Liver (tissue), 9 donors: ENCODE data around the gene NDUFA13. TPM values are rescaled to one million over a fixed set of nuclear protein-coding genes. Genes with fewer than 3 reads are reported as not detected.

ENCODE experiments used
- DNase-seq: peaks from one replicate; pipeline ENCODE4 v3.0.0-alpha.2; 2017; ENCODE audit warnings: low spot score
- H3K27ac ChIP-seq, 2 donors: one replicate each; pipeline ENCODE4 v1.7.0; 2013; ENCODE audit warnings: inconsistent platforms in 2 of 2, low read length in 2 of 2, control low read depth in 1 of 2, low read depth in 1 of 2, mild to moderate bottlenecking in 1 of 2
- H3K27me3 ChIP-seq, 4 donors: one replicate each; pipeline versions ENCODE4 v1.6.1 to v1.7.0; 2013; ENCODE audit warnings: low read length in 3 of 4, inconsistent platforms in 1 of 4, mild to moderate bottlenecking in 1 of 4, moderate library complexity in 1 of 4; ENCODE audit not compliant: control insufficient read depth in 4 of 4, insufficient read depth in 4 of 4
- H3K36me3 ChIP-seq, 4 donors: one replicate each; pipeline versions ENCODE4 v1.6.1 to v1.7.0; 2013; ENCODE audit warnings: low read length in 3 of 4, mild to moderate bottlenecking in 3 of 4, low read depth in 1 of 4, moderate library complexity in 1 of 4; ENCODE audit not compliant: control insufficient read depth in 4 of 4, insufficient read depth in 3 of 4
- H3K4me1 ChIP-seq, 4 donors: one replicate each; pipeline versions ENCODE4 v1.6.1 to v1.7.0; 2013; ENCODE audit warnings: low read length in 3 of 4, mild to moderate bottlenecking in 3 of 4, moderate library complexity in 1 of 4; ENCODE audit not compliant: control insufficient read depth in 4 of 4, insufficient read depth in 4 of 4
- H3K4me3 ChIP-seq, 3 donors: one replicate each; pipeline versions ENCODE4 v1.6.1 to v1.7.0; 2013; ENCODE audit warnings: low read length in 3 of 3, control low read depth in 1 of 3, low read depth in 1 of 3, mild to moderate bottlenecking in 1 of 3
- H3K9ac ChIP-seq, 2 donors: one replicate each; pipeline ENCODE4 v1.7.0; 2013; ENCODE audit warnings: low read length in 2 of 2, mild to moderate bottlenecking in 2 of 2, moderate library complexity in 2 of 2, control low read depth in 1 of 2, low read depth in 1 of 2
- H3K9me3 ChIP-seq, 4 donors: one replicate each; pipeline versions ENCODE4 v1.6.1 to v1.7.0; 2013; ENCODE audit warnings: low read length in 3 of 4; ENCODE audit not compliant: control insufficient read depth in 4 of 4
- EGR1 ChIP-seq, 2 donors: IDR thresholded peaks; 2 replicates each; pipeline ENCODE4 v1.6.1; 2016 to 2018; ENCODE audit warnings: antibody characterized with exemption in 2 of 2, low read depth in 2 of 2
- FOXA1 ChIP-seq: IDR thresholded peaks from 2 replicates; pipeline ENCODE4 v1.6.1; 2016; ENCODE audit warnings: antibody characterized with exemption
- FOXA2 ChIP-seq: IDR thresholded peaks from 2 replicates; pipeline ENCODE4 v1.6.1; 2016; ENCODE audit warnings: antibody characterized with exemption
- GABPA ChIP-seq, 2 donors: IDR thresholded peaks in 1 of 2; conservative IDR thresholded peaks in 1 of 2; 2 replicates each; pipeline ENCODE4 v1.6.1; 2016; ENCODE audit warnings: antibody characterized with exemption in 2 of 2, mild to moderate bottlenecking in 1 of 2, moderate library complexity in 1 of 2
- HNF4A ChIP-seq, 2 donors: conservative IDR thresholded peaks; 2 replicates each; pipeline ENCODE4 v1.6.1; 2016; ENCODE audit warnings: antibody characterized with exemption in 2 of 2, mild to moderate bottlenecking in 2 of 2
- HNF4G ChIP-seq: IDR thresholded peaks from 2 replicates; pipeline ENCODE4 v1.6.1; 2016; ENCODE audit warnings: antibody characterized with exemption
- JUND ChIP-seq, 2 donors: IDR thresholded peaks; 2 replicates each; pipeline ENCODE4 v1.6.1; 2016; ENCODE audit warnings: antibody characterized with exemption in 2 of 2
- NR2F2 ChIP-seq: IDR thresholded peaks from 2 replicates; pipeline ENCODE4 v1.6.1; 2016; ENCODE audit warnings: antibody characterized with exemption
- RXRA ChIP-seq, 2 donors: IDR thresholded peaks; 2 replicates each; pipeline ENCODE4 v1.6.1; 2017 to 2018; ENCODE audit warnings: antibody characterized with exemption in 2 of 2, mild to moderate bottlenecking in 1 of 2
- SP1 ChIP-seq: IDR thresholded peaks from 2 replicates; pipeline ENCODE4 v1.6.1; 2018; ENCODE audit warnings: antibody characterized with exemption, mild to moderate bottlenecking
- WGBS: extraction: QIAGEN DNeasy Blood & Tissue Kit; methylation state at CpG from one replicate; pipeline ENCODE4 v1.1.7; 2013; 5-methylcytosine and 5-hydroxymethylcytosine counted together
- polyA plus RNA-seq, 2 donors: library from polyadenylated mRNA; stranded (reverse) in 1 of 2; unstranded in 1 of 2; fragments of 200-250 nt in 1 of 2; fragments of >200 nt in 1 of 2; fragmentation: Nextera tagmentation in 1 of 2; extraction: Ambion mirVana in 1 of 2; gene quantifications; one replicate each; pipeline versions ENCODE4 v1.2.1 to v1.2.3, GENCODE V29; 2013 to 2015
- total RNA-seq, 2 donors: library from RNA; depleted of rRNA; stranded (reverse); fragments of >200 nt; gene quantifications; one replicate each; pipeline ENCODE4 v1.2.3, GENCODE V29; 2014
- TF ChIP-seq, protein P1 (sequence below): IDR thresholded peaks from 2 replicates; pipeline ENCODE4 v1.6.1; 2016; ENCODE audit warnings: antibody characterized with exemption
- TF ChIP-seq, protein P2 (sequence below): IDR thresholded peaks from 2 replicates; pipeline ENCODE4 v1.6.1; 2016; ENCODE audit warnings: antibody characterized with exemption, mild to moderate bottlenecking
- TF ChIP-seq, protein P3 (sequence below): IDR thresholded peaks from 2 replicates; pipeline ENCODE4 v1.6.1; 2016; ENCODE audit warnings: antibody characterized with exemption
- TF ChIP-seq, protein P4 (sequence below): IDR thresholded peaks from 2 replicates; pipeline ENCODE4 v1.6.1; 2016; ENCODE audit warnings: antibody characterized with exemption
- donor health status: healthy.
- donor health status: healthy.
- donor health status: healthy.
- donor health status: healthy.
- donor health status: healthy.

Gene NDUFA13
- total and polyA plus RNA-seq, 4 donors = 45.3 to 239 (median 130) TPM

DNA sequence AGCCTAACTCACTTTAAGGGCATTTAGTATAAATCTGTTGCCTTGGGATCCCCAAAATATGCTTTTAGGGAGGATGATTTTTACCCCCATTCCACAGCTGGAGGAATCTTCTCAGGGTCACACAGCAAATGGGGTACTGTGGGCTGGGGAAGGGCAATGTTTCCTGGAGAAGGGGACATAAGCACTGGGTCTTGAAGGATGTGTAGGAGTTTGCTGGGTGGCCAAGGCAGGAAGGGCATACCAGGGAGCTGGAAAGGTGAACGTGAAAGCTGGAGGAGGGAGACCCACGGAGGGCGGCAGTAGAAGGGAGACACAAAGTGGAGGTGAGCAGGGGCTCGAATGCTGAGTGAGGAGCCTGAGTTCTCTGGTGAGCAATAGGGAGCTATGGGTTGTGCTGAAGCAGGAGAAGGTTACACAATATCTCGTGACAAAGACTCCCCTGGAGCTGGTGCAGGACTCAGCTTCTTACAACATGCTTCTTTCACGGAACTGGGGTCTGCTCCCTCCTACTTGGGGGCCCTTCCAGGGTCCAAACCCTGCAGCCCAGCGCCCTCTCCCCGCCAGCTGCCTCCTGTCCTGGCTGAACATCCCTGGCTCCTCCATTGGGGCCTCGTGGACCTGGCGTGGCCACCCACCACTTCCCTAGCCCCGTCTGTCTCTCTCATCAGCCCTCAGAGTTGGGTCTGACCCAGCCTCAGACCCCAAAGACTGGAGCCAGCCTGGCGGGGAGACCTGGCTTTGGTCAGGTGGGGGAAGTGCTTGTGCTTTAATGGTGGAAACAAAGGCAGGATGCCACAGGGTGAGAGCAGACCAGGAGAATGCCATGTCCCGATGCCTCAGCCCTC lies 33.1 kb downstream of the NDUFA13 start:
- H3K27me3 ChIP-seq = peaks cover 0 to 5% (median 0%) of the 10 kb centered on the region in 4 donors
- H3K27ac ChIP-seq = no peak overlapping the region
- H3K9ac ChIP-seq = no peak overlapping the region
- H3K36me3 ChIP-seq = no peaks in the 10 kb centered on the region
- no peak overlapping the region for H3K4me3 ChIP-seq
- TF ChIP-seq HNF4A (conservative IDR thresholded peaks at IDR 0.05) = no peak
- TF ChIP-seq JUND (IDR thresholded peaks at IDR 0.05) = no peak
- TF ChIP-seq, protein P1, sequence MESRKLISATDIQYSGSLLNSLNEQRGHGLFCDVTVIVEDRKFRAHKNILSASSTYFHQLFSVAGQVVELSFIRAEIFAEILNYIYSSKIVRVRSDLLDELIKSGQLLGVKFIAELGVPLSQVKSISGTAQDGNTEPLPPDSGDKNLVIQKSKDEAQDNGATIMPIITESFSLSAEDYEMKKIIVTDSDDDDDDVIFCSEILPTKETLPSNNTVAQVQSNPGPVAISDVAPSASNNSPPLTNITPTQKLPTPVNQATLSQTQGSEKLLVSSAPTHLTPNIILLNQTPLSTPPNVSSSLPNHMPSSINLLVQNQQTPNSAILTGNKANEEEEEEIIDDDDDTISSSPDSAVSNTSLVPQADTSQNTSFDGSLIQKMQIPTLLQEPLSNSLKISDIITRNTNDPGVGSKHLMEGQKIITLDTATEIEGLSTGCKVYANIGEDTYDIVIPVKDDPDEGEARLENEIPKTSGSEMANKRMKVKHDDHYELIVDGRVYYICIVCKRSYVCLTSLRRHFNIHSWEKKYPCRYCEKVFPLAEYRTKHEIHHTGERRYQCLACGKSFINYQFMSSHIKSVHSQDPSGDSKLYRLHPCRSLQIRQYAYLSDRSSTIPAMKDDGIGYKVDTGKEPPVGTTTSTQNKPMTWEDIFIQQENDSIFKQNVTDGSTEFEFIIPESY = no peak
- no peak for TF ChIP-seq RXRA (IDR thresholded peaks at IDR 0.05)
- no peak for TF ChIP-seq FOXA1
- no peak for TF ChIP-seq SP1
- TF ChIP-seq GABPA (IDR thresholded peaks at IDR 0.05 in 1 of 2, conservative IDR thresholded peaks at IDR 0.05 in 1 of 2) = no peak
- no peak for TF ChIP-seq EGR1 (IDR thresholded peaks at IDR 0.05; ENCODE audit: low read depth in 2 of 2)
- TF ChIP-seq, protein P2, sequence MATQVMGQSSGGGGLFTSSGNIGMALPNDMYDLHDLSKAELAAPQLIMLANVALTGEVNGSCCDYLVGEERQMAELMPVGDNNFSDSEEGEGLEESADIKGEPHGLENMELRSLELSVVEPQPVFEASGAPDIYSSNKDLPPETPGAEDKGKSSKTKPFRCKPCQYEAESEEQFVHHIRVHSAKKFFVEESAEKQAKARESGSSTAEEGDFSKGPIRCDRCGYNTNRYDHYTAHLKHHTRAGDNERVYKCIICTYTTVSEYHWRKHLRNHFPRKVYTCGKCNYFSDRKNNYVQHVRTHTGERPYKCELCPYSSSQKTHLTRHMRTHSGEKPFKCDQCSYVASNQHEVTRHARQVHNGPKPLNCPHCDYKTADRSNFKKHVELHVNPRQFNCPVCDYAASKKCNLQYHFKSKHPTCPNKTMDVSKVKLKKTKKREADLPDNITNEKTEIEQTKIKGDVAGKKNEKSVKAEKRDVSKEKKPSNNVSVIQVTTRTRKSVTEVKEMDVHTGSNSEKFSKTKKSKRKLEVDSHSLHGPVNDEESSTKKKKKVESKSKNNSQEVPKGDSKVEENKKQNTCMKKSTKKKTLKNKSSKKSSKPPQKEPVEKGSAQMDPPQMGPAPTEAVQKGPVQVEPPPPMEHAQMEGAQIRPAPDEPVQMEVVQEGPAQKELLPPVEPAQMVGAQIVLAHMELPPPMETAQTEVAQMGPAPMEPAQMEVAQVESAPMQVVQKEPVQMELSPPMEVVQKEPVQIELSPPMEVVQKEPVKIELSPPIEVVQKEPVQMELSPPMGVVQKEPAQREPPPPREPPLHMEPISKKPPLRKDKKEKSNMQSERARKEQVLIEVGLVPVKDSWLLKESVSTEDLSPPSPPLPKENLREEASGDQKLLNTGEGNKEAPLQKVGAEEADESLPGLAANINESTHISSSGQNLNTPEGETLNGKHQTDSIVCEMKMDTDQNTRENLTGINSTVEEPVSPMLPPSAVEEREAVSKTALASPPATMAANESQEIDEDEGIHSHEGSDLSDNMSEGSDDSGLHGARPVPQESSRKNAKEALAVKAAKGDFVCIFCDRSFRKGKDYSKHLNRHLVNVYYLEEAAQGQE = no peak
- H3K4me1 ChIP-seq = no peaks in the 10 kb centered on the region
- no peak for DNase-seq
- 56% methylated on average over 13 of the region's 13 CpGs for WGBS
- H3K9me3 ChIP-seq = no peaks in the 10 kb centered on the region

DNA sequence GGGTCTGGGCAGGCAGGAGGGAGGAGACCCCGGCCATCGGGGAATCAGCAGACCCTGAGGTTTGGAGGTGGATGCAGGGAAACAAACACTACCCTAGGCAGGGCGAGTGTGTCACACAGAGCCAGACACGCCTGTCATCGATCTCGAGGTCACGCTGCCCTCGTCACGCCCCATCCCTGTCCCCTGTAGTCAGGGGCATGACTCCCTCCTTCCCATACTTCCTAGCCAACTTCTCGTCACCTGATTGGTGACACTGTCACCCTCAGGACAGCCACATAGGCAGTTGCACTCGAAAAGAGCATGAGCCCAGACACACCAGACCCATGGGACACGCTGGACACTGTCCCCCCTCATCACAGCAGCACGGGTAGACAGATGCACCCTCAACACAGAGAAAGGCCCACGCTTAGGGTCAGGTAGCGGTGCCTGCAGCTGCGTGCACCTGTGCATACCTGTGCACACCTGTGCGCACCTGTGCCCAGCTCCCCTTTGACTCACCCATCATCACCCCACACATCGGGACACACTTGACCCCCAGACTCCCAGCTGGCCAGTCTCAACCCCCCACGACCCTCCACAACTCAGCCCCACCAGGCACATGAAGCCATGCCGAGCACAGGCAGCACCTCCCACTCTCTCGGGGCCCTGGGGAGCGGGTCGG lies 33.9 kb downstream of the NDUFA13 start:
- H3K27me3 ChIP-seq = peaks cover 0 to 5% (median 0%) of the 10 kb centered on the region in 4 donors
- H3K27ac ChIP-seq = no peak overlapping the region
- no peak for DNase-seq
- 67% methylated on average over 23 of the region's 23 CpGs for WGBS
- H3K4me3 ChIP-seq = no peak overlapping the region
- H3K4me1 ChIP-seq = no peaks in the 10 kb centered on the region
- H3K36me3 ChIP-seq = no peaks in the 10 kb centered on the region
- TF ChIP-seq, protein P2 = no peak
- TF ChIP-seq, protein P3, sequence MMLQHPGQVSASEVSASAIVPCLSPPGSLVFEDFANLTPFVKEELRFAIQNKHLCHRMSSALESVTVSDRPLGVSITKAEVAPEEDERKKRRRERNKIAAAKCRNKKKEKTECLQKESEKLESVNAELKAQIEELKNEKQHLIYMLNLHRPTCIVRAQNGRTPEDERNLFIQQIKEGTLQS = no peak
- TF ChIP-seq HNF4A (conservative IDR thresholded peaks at IDR 0.05) = no peak
- TF ChIP-seq, protein P4, sequence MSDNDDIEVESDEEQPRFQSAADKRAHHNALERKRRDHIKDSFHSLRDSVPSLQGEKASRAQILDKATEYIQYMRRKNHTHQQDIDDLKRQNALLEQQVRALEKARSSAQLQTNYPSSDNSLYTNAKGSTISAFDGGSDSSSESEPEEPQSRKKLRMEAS = no peak
- TF ChIP-seq RXRA (IDR thresholded peaks at IDR 0.05) = no peak
- TF ChIP-seq FOXA2 = no peak
- TF ChIP-seq HNF4G = no peak
- no peak for TF ChIP-seq NR2F2
- no peak overlapping the region for H3K9ac ChIP-seq
- H3K9me3 ChIP-seq = no peaks in the 10 kb centered on the region
